ENCODE results near the gene TDRD12.

TDRD12 gene

GRCh38 chr19:32874605-32875004, 155.0 kb downstream of the TDRD12 start:
- TF ChIP-seq REST (IDR thresholded peaks at IDR 0.05; ENCODE audit: low read depth), result no peak
- no peak for TF ChIP-seq CREB1 (IDR thresholded peaks at IDR 0.05; ENCODE audit: low read depth)
- no peak for TF ChIP-seq YY1 (IDR thresholded peaks at IDR 0.05; ENCODE audit: low read depth)
- no peak for TF ChIP-seq TCF12 (IDR thresholded peaks at IDR 0.05; ENCODE audit: low read depth)
- TF ChIP-seq TAF1 (IDR thresholded peaks at IDR 0.05; ENCODE audit: low read depth), result no peak
- no peak for TF ChIP-seq MAX (IDR thresholded peaks at IDR 0.05)
- TF ChIP-seq NFIC (IDR thresholded peaks at IDR 0.05), result no peak
- no peak for TF ChIP-seq USF1 (IDR thresholded peaks at IDR 0.05)
- no peak for TF ChIP-seq ZBTB7A (IDR thresholded peaks at IDR 0.05; ENCODE audit: low read depth)
- no peak for TF ChIP-seq TEAD4 (IDR thresholded peaks at IDR 0.05)
- no peak for TF ChIP-seq CEBPB (IDR thresholded peaks at IDR 0.05)
- no peak for TF ChIP-seq RAD21 (IDR thresholded peaks at IDR 0.05; ENCODE audit: low read depth)
- TF ChIP-seq FOXM1 (IDR thresholded peaks at IDR 0.05; ENCODE audit: borderline replicate concordance, low read depth), result no peak
- no peak for TF ChIP-seq EGR1 (IDR thresholded peaks at IDR 0.05)
- TF ChIP-seq EP300 (IDR thresholded peaks at IDR 0.05; ENCODE audit: borderline replicate concordance), result no peak

GRCh38 chr19:32875428-32875827, 155.9 kb downstream of the TDRD12 start:
- TF ChIP-seq TAF1 (IDR thresholded peaks at IDR 0.05; ENCODE audit: low read depth), result no peak

- TF ChIP-seq REST (IDR thresholded peaks at IDR 0.05; ENCODE audit: low read depth), result no peak
- no peak for TF ChIP-seq TAF1 (IDR thresholded peaks at IDR 0.05; ENCODE audit: low read depth)
- TF ChIP-seq CREB1 (IDR thresholded peaks at IDR 0.05; ENCODE audit: low read depth), result no peak
- no peak for TF ChIP-seq EGR1 (IDR thresholded peaks at IDR 0.05)
- TF ChIP-seq FOXM1 (IDR thresholded peaks at IDR 0.05; ENCODE audit: borderline replicate concordance, low read depth), result no peak
- no peak for TF ChIP-seq ZBTB7A (IDR thresholded peaks at IDR 0.05; ENCODE audit: low read depth)
- no peak for TF ChIP-seq USF1 (IDR thresholded peaks at IDR 0.05)
- TF ChIP-seq MAX (IDR thresholded peaks at IDR 0.05), result no peak
- TF ChIP-seq TEAD4 (IDR thresholded peaks at IDR 0.05), result no peak
- TF ChIP-seq NFIC (IDR thresholded peaks at IDR 0.05), result no peak
- TF ChIP-seq EP300 (IDR thresholded peaks at IDR 0.05; ENCODE audit: borderline replicate concordance), result no peak
- TF ChIP-seq CEBPB (IDR thresholded peaks at IDR 0.05), result no peak
- TF ChIP-seq RAD21 (IDR thresholded peaks at IDR 0.05; ENCODE audit: low read depth), result no peak
- TF ChIP-seq YY1 (IDR thresholded peaks at IDR 0.05; ENCODE audit: low read depth), result no peak
- no peak for TF ChIP-seq TCF12 (IDR thresholded peaks at IDR 0.05; ENCODE audit: low read depth)
These were observed 156.8 kb downstream of the TDRD12 start for GRCh38 chr19:32876236-32876918.

GRCh38 chr19:32876919-32877285, 157.3 kb downstream of the TDRD12 start:
- TF ChIP-seq MAX (IDR thresholded peaks at IDR 0.05) (no peak), NFIC (IDR thresholded peaks at IDR 0.05) (no peak), TEAD4 (IDR thresholded peaks at IDR 0.05) (no peak), REST (IDR thresholded peaks at IDR 0.05; ENCODE audit: low read depth) (no peak)
